Activated CD8-positive, alpha-beta memory T cell treated with anti-CD3 and anti-CD28 coated beads for 36 hours (primary cell): ENCODE measurements around the gene RPGRIP1. TPM values are rescaled to one million over a fixed set of nuclear protein-coding genes. Genes with fewer than 3 reads are reported as not detected.
"Not testable (repeated sequence)": the region's sequence is repeated elsewhere in the genome, so short reads cannot be mapped to it uniquely, and the experiment has no call there.

Experiments
- CTCF ChIA-PET: fragments of 350-600 bp; sonication (Branson Sonifier 250); formaldehyde crosslinking; loops from one replicate; lab custom pipeline; 2021; ENCODE audit warnings: antibody characterized with exemption; lab: Charles Lee
- POLR2A ChIA-PET: fragments of 350-600 bp; sonication (Branson Sonifier 250); formaldehyde crosslinking; loops from one replicate; lab custom pipeline; 2021; ENCODE audit warnings: antibody characterized with exemption; lab: Charles Lee
- total RNA-seq, 2 experiments: library from RNA; stranded (reverse); gene quantifications; one replicate each; pipeline ENCODE4 v1.2.3, GENCODE V29; 2021

Gene RPGRIP1
- total RNA-seq, 2 experiments from 2014 or later, result not detected

DNA sequence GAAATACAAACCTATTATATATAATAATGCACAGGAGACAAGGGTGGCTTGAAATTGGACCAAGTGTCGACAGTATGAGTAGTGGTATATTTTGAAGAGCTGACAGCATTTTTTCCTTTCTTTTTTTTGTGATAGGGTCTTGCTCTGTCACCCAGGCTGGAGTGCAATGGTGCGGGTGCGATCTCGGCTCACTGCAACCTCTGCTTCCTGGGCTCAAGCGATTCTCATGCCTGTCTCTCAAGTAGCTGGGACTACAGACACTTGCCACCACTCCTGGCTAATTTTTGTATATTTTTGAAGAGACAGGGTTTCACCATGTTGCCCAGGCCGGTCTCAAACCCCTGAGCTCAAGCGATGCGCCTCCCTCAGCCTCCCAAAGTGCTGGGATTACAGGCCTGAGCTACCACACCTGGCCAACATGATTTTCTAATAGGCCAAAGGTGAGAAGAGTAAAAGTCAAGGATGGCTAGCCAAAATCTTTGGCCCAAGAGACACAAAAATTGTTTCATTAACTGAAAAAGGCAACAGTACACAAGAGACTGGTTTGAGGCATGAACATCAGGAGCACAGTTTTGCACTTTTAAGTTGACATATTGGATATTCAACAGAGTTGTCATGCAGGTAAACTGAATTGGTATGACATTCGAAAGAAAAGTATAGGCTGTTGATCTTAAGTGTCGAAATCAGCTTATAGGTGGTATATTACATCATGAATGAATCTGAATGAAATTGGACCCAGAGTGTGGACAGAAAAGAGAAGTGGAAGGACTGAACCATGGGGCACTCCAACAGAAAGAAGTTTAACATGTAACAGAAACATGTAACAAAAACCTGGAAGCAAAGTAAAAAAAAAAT is 23.1 kb upstream of the RPGRIP1 start:
- POLR2A ChIA-PET, result interaction anchor here (0.8 to 1.9 kb wide), 6 partner anchors 8 to 40 kb away, joined by 3 to 9 read pairs (median 3); no protein-coding TSS in a partner anchor
- CTCF ChIA-PET, result interaction anchor here (0.9 to 1.4 kb wide), 4 partner anchors 9 to 25 kb away, joined by 3 to 7 read pairs (median 4); no protein-coding TSS in a partner anchor

DNA sequence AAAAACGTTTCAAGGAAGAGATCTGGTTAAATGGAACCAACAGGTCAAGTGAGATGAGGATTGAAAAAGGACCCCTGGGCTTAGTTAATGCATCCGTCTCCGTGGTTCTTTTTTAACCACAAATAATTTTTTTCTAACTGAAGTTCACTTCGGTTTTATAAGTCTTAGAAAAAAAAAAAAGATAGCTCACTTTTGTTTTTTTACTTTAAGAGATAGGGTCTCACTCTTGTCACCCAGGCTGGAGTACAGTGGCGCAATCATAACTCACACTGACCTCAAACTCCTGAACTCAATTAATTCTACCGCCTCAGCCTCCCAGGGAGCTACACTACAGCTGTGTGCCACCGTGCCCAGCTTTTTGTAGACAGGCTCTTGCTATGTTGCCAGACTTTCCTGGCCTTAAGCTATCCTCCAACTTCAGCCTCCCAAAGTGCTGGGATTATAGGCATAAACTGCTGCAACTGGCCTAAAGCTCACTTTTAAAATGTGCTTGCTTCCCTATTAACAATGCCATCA is 22.4 kb upstream of the RPGRIP1 start:
- ChIA-PET CTCF (interaction anchor here (1.1 to 1.4 kb wide), 3 partner anchors 10 to 25 kb away, joined by 4 to 7 read pairs (median 4); no protein-coding TSS in a partner anchor), POLR2A (interaction anchor here (0.6 to 1.3 kb wide), 5 partner anchors 8 to 1282 kb away, joined by 3 to 6 read pairs (median 5); no protein-coding TSS in a partner anchor)

- ChIA-PET CTCF (interaction anchor here (1.1 to 1.4 kb wide), 2 partner anchors 14 to 26 kb away, joined by 4 to 7 read pairs; no protein-coding TSS in a partner anchor), POLR2A (interaction anchor here (0.6 to 1.3 kb wide), 4 partner anchors 7 to 1281 kb away, joined by 3 to 6 read pairs (median 6); no protein-coding TSS in a partner anchor)
Measured at GRCh38 chr14:21258005-21258888, 21.6 kb upstream of the RPGRIP1 start.

DNA sequence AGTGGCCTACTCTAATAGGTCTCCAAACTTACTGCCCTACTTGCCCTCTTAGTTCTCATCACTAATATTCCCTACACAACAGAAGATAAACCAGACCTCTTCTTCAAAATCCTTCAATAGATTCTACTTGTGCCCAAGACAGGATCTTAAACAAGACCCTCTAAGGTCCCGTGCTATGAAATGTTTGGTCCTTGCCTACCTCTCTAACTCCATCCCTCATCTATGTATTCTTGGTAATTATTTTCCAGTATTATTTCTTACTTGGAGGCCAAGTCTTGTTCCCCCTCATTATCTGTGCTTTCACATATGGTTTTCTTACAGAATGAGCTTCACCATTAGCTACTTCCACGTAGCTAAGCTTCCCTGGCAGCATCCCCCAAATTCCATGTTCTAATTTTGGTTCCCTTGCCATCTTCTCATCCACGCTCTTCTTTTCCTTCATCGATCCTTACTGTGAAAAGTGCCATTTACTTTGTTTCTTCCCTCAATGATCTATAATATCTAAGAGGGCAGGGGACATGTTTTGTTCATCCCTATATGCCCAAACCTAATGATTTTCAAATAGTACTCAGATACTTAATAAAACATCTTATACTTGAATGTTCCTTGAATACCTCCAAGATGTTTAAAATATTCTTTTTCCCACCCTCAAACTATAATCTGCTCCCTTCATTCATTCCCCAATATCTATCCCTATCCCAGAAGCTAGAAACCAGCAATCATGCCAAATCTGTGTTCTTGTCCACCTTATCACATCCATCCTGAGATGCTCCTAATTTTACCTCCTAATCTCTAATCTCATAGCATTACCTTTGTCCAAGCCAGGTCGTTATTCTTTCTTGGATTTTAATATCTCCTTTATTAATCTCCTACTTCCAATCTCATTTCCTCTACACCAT is 20.7 kb upstream of the RPGRIP1 start:
- ChIA-PET POLR2A (interaction anchor here (0.7 to 1.1 kb wide), 2 partner anchors 17 to 252 kb away, joined by 6 to 7 read pairs; partner anchors contain the start of gene METTL3), CTCF (no interaction called here)

- ChIA-PET POLR2A (interaction anchor here (0.6 to 1.0 kb wide), 4 partner anchors 15 to 122 kb away, joined by 3 to 4 read pairs (median 3); partner anchors contain the start of gene SUPT16H), CTCF (interaction anchor here (1.4 kb wide), 2 partner anchors 12 to 16 kb away, joined by 3 to 7 read pairs; no protein-coding TSS in a partner anchor)
Measured at GRCh38 chr14:21261824-21262223, 18.1 kb upstream of the RPGRIP1 start.

GRCh38 chr14:21262410-21262809 is 17.5 kb upstream of the RPGRIP1 start:
- ChIA-PET POLR2A (interaction anchor here (0.6 to 1.0 kb wide), 3 partner anchors 15 to 122 kb away, joined by 3 to 4 read pairs (median 3); partner anchors contain the start of gene SUPT16H), CTCF (interaction anchor here (1.4 kb wide), 1 partner anchor 13 kb away, joined by 7 read pairs; no protein-coding TSS in a partner anchor)

DNA sequence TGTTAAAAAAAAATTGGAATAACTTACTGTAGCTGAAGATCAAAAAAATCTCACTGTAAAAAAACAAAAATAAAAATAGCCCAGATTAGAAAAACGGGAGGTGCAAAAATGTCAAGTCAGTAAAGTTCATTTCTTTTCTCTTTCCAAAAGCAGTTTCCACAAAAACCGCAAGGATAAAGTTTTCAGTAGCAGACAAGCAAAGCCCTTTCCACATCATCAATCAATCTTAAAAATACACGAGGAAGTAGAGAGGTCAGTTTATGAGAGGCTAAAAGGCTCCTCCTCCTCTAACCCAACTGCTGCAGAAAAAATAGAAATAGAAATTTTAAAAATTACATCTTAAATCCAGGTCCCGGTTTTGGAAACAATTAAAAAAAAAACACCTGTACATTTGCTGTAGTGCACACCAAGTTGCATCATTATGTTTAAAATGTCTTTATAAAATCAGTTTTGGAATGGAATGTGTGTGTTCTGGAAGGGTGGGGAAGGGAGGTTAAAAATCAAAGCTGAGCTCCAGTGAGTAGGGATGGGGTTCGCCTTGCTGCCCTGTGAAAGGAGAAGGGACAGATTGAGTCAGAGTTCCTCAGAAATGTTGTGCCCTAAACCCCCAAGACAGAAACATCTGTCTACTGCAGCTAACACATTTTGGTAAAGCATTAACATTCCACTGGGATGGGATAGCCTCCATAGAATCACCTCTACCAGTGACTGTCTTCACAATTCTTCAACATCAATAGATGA is 16.4 kb upstream of the RPGRIP1 start:
- ChIA-PET CTCF (no interaction called here), POLR2A (no interaction called here)

DNA sequence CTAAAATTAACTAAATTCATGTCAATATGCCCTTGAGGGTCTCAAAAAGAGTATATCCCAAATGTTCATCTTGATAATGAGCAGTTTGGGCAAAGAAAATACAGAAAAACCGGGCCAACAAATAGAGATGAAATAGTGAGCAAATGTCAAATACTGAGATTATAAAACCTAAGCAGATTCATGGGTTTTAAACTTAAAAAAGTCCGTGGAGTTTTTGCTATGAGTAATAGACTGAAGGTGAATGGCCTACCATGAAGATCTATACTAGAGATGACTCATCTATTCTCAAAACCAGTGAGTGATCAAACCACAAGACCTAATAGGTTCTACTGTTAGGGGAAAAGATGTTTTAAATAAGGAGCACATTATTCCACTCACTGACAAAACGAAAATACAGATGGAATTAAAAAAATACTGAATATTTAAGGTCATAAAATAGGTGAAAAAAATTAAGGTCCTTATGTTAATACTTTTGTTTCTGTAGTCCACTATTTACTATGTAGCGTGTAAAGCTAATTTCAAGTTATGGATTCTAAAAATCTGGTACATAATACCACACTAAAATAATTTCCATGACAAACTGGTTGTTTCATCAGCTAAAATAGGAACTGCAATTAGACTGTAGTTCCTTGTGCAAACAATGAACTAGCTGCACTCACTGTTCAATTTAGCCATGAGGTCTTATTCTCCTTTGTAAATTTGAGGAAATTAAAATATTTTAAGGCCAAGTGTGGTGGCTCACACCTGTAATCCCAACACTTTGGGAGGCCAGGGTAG is 15.7 kb upstream of the RPGRIP1 start:
- CTCF ChIA-PET, result interaction anchor here (1.0 kb wide), 1 partner anchor 160 kb away, joined by 3 read pairs; no protein-coding TSS in a partner anchor
- POLR2A ChIA-PET, result interaction anchor here (0.6 to 2.2 kb wide), 6 partner anchors 8 to 173 kb away, joined by 3 to 9 read pairs (median 5); no protein-coding TSS in a partner anchor

DNA sequence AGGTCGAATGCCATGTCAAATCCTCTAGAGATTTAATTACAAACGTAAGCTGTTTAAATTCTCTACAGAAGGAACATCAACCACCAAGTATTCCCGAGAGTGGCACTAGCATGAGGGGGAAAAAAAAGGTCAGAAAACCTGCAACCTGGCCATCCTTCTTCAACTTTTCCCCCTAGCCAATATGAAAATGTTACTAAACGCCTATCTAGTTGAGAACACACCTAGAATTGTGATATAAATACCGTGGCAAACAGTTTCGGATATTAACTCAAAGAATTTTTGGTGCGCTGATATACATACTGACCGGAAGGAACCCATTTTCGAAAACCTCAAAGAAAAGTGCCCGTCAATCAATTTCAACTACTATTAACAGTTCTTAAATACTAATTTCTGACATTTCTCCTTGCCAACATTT is 12.4 kb upstream of the RPGRIP1 start:
- ChIA-PET CTCF (interaction anchor here (0.8 kb wide), 1 partner anchor 1266 kb away, joined by 3 read pairs; no protein-coding TSS in a partner anchor), POLR2A (interaction anchor here (0.5 to 1.2 kb wide), 7 partner anchors 11 to 305 kb away, joined by 3 to 9 read pairs (median 5); no protein-coding TSS in a partner anchor)

- CTCF ChIA-PET, result interaction anchor here (1.2 kb wide), 1 partner anchor 53 kb away, joined by 3 read pairs; no protein-coding TSS in a partner anchor
- POLR2A ChIA-PET, result interaction anchor here (0.5 to 1.2 kb wide), 4 partner anchors 12 to 1242 kb away, joined by 3 to 9 read pairs (median 6); no protein-coding TSS in a partner anchor
Measured at GRCh38 chr14:21267886-21268616, 11.8 kb upstream of the RPGRIP1 start.

DNA sequence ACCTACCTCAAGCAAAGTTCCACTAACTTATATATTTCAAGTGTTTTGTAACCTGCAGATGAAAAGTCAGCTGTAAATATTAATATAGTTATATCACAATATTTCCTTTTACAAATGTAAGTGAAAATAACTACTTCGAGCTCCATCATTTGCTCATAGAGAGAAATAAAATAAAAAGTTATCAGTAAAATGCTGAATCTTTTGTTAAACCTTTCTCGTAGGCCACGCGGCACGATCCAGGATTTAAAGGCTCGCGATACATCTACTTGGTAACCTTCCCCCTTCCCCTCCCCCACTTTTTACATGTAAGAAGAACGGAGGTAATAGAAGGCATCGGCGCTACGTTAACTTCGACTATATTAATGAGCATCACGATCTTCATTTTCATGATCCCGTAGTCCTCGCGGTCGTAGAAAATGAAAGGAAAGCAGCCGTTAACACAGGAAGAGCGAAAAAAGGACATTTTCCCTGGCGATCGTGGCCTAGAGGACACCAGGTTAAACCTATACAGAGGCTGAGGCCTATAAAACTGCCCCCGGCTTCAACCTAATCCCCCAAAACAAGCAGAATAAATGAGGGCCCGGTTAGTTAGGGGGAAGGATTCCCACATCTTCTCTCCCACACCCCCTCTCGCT is 11.1 kb upstream of the RPGRIP1 start:
- POLR2A ChIA-PET, result interaction anchor here (0.5 kb wide), 2 partner anchors 20 to 1242 kb away, joined by 3 to 8 read pairs; no protein-coding TSS in a partner anchor
- CTCF ChIA-PET, result interaction anchor here (1.2 kb wide), 1 partner anchor 53 kb away, joined by 3 read pairs; no protein-coding TSS in a partner anchor

DNA sequence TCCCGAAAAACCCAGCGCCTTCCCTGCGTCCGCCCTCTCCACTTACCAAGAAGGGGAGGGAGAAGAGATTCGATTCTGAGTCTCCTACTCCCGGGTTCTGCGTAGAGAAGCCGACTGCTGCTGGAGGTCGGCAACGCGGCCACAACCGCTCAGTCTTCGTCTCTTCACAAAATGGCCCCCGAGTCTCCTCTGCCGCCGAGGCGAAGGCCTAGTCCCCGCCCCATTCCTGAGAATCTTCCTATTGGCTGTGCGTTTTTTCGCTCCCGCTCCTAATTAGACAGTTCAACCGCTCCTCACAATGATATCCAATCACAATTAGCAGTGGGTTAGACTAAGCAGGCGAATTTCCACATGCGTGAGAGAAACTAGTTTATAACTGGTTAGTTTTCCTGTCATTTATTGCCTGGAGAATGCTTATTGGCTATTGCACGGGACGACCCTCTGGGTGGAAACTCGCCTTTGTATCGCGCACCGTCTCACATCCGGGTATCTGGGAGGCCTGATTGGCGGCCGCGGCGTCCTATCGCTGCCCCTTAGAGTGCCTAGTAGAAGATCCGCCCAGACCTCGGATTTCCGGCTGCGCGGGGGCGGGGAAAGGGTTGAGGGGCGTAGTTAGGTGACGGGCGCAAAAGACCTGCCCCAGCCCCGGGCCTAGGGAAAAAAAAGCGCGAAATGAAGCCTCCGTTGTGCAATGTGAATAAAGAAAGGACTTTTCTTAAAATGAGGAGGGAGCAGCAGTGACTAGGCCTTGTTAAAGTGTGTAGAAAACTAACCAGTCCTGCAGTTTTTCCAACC is 10.4 kb upstream of the RPGRIP1 start, which contains the start of gene HNRNPC:
HNRNPC (minus strand) TSS at position 191 of the 795 bp plus-strand sequence. CDS start 35,249 bp downstream, outside the sequence.
- ChIA-PET CTCF (no interaction called here), POLR2A (interaction anchor here (0.6 to 1.0 kb wide), 4 partner anchors 8 to 115 kb away, joined by 3 to 7 read pairs (median 5); partner anchors contain the start of gene SUPT16H)

- CTCF ChIA-PET, POLR2A ChIA-PET: not testable (repeated sequence)
Measured at GRCh38 chr14:21272661-21273060, 7.2 kb upstream of the RPGRIP1 start.
